OCI-LY1 (cell line): Measurements from ENCODE around the gene CMTM2.

ENCODE experiments used
- H2AFZ ChIP-seq: fragments of 200-600 bp; sonication (generic), shearing (Covaris generic); 2 replicates; pipeline ENCODE4 v1.6.0; 2014; ENCODE audit warnings: antibody characterized with exemption, mild to moderate bottlenecking, low read length
- H3F3A ChIP-seq: fragments of 200-600 bp; sonication (generic), shearing (Covaris generic); 2 replicates; pipeline ENCODE4 v1.6.0; 2014; ENCODE audit warnings: mild to moderate bottlenecking, antibody characterized with exemption, low read length, moderate library complexity; ENCODE audit not compliant: insufficient read depth
- H3K27ac ChIP-seq: fragments of 200-600 bp; sonication (generic); 2 replicates; pipeline ENCODE4 v1.5.1; 2014; ENCODE audit warnings: low read length, mixed run types, mild to moderate bottlenecking, low read depth; ENCODE audit not compliant: poor library complexity, severe bottlenecking
- H3K27me3 ChIP-seq: fragments of 200-600 bp; sonication (generic); 2 replicates; pipeline ENCODE4 v1.6.0; 2014; ENCODE audit warnings: antibody characterized with exemption, mild to moderate bottlenecking, low read length, moderate library complexity; ENCODE audit not compliant: insufficient read depth
- H3K36me3 ChIP-seq: fragments of 200-600 bp; sonication (generic); 2 replicates; pipeline ENCODE4 v1.6.1; 2014; ENCODE audit warnings: mild to moderate bottlenecking, antibody characterized with exemption, low read length, moderate library complexity, mixed read lengths; ENCODE audit not compliant: insufficient read depth
- H3K4me1 ChIP-seq: fragments of 200-600 bp; sonication (generic); 2 replicates; pipeline ENCODE4 v1.5.1; 2014; ENCODE audit warnings: mild to moderate bottlenecking, low read length, moderate library complexity; ENCODE audit not compliant: insufficient read depth, severe bottlenecking
- H3K4me2 ChIP-seq: fragments of 200-600 bp; sonication (generic), shearing (Covaris generic); 2 replicates; pipeline ENCODE4 v1.6.1; 2014; ENCODE audit warnings: low read length
- H3K4me3 ChIP-seq: fragments of 200-600 bp; sonication (generic); 2 replicates; pipeline ENCODE4 v1.5.1; 2014; ENCODE audit warnings: low read length, low read depth, mild to moderate bottlenecking, mixed read lengths; ENCODE audit not compliant: poor library complexity, severe bottlenecking
- H3K79me2 ChIP-seq: fragments of 200-600 bp; shearing (Covaris generic); 2 replicates; pipeline ENCODE4 v1.6.1; 2016; ENCODE audit warnings: mixed run types, low read length, mixed read lengths; ENCODE audit not compliant: insufficient read depth
- H3K9ac ChIP-seq: fragments of 200-600 bp; sonication (generic), shearing (Covaris generic); 2 replicates; pipeline ENCODE4 v1.6.1; 2014; ENCODE audit warnings: mild to moderate bottlenecking, low read length, mixed read lengths
- H3K9me2 ChIP-seq: fragments of 200-600 bp; sonication (generic), shearing (Covaris generic); 2 replicates; pipeline ENCODE4 v1.6.1; 2014; ENCODE audit warnings: low read depth, mild to moderate bottlenecking, low read length, mixed read lengths
- H3K9me3 ChIP-seq: fragments of 200-600 bp; shearing (Covaris generic); 2 replicates; pipeline ENCODE4 v1.6.1; 2014; ENCODE audit warnings: low read length, mixed read lengths
- H4K20me1 ChIP-seq: fragments of 200-600 bp; sonication (generic), shearing (Covaris generic); 2 replicates; pipeline ENCODE4 v1.6.0; 2016; ENCODE audit warnings: mild to moderate bottlenecking, low read length; ENCODE audit not compliant: insufficient read depth
- CTCF ChIP-seq: fragments of 200-600 bp; sonication (generic), shearing (Covaris generic); IDR thresholded peaks from 2 replicates; pipeline ENCODE4 v1.5.1; 2017; ENCODE audit warnings: mild to moderate bottlenecking, antibody characterized with exemption, low read length, moderate library complexity, mixed read lengths
- EZH2 ChIP-seq: fragments of 200-600 bp; sonication (generic), shearing (Covaris generic); IDR thresholded peaks from 2 replicates; pipeline ENCODE4 v1.8.0; 2017; ENCODE audit warnings: borderline replicate concordance, mixed run types, mild to moderate bottlenecking, antibody characterized with exemption, low read length, moderate library complexity, mixed read lengths

CMTM2 gene

GRCh38 chr16:66539623-66540469, 39.4 kb upstream of the CMTM2 start:
- no peak overlapping the region for H3K9ac ChIP-seq

GRCh38 chr16:66541388-66542355, 37.6 kb upstream of the CMTM2 start:
- Histone ChIP-seq H3K4me3 (no peak overlapping the region), H3K79me2 (no peaks in the 10 kb centered on the region), H3K9me2 (no peaks in the 10 kb centered on the region), H3K4me2 (no peak overlapping the region), H3K27ac (no peak overlapping the region), H4K20me1 (no peaks in the 10 kb centered on the region), H3K9ac (no peak overlapping the region), H3K9me3 (no peaks in the 10 kb centered on the region), H3K4me1 (peaks cover 35% of the 10 kb centered on the region), H2AFZ (no peak overlapping the region), H3K36me3 (no peaks in the 10 kb centered on the region), H3F3A (no peaks in the 10 kb centered on the region), H3K27me3 (no peaks in the 10 kb centered on the region)
- TF ChIP-seq EZH2 (no peak), CTCF (no peak)

More at GRCh38 chr16:66539623-66540469, 39.4 kb upstream of the CMTM2 start:
- Histone ChIP-seq H3K4me3 (no peak overlapping the region), H3K9me3 (no peaks in the 10 kb centered on the region), H3K4me1 (peaks cover 29% of the 10 kb centered on the region), H3K27ac (peak overlapping the region; percentile 63), H3K36me3 (no peaks in the 10 kb centered on the region), H2AFZ (no peak overlapping the region), H3F3A (no peaks in the 10 kb centered on the region), H3K4me2 (peak overlapping the region; percentile 53), H3K79me2 (no peaks in the 10 kb centered on the region), H3K9me2 (no peaks in the 10 kb centered on the region), H3K27me3 (no peaks in the 10 kb centered on the region), H4K20me1 (no peaks in the 10 kb centered on the region)
- TF ChIP-seq EZH2 (no peak), CTCF (no peak)

- no peaks in the 10 kb centered on the region for H3F3A ChIP-seq
- H3K36me3 ChIP-seq = no peaks in the 10 kb centered on the region
- H3K4me2 ChIP-seq = no peak overlapping the region
- H3K4me1 ChIP-seq = peaks cover 42% of the 10 kb centered on the region
- TF ChIP-seq EZH2 = no peak
- TF ChIP-seq CTCF = no peak
- no peak overlapping the region for H3K4me3 ChIP-seq
- no peak overlapping the region for H3K27ac ChIP-seq
- no peaks in the 10 kb centered on the region for H3K9me3 ChIP-seq
- H3K9me2 ChIP-seq = no peaks in the 10 kb centered on the region
- H3K79me2 ChIP-seq = no peaks in the 10 kb centered on the region
- no peak overlapping the region for H3K9ac ChIP-seq
- no peaks in the 10 kb centered on the region for H3K27me3 ChIP-seq
- H2AFZ ChIP-seq = no peak overlapping the region
- no peaks in the 10 kb centered on the region for H4K20me1 ChIP-seq
Measured at GRCh38 chr16:66542396-66542795, 36.9 kb upstream of the CMTM2 start.
